HG02642 (cell line): ENCODE measurements around the gene CPNE4.

Experiments used
- ATAC-seq: cut with Tn5 transposase; IDR thresholded peaks from one replicate; pipeline ENCODE4 v1.9.1; 2021; ENCODE audit warnings: mild to moderate bottlenecking; ENCODE audit not compliant: unreplicated experiment, poor library complexity

Gene CPNE4

DNA sequence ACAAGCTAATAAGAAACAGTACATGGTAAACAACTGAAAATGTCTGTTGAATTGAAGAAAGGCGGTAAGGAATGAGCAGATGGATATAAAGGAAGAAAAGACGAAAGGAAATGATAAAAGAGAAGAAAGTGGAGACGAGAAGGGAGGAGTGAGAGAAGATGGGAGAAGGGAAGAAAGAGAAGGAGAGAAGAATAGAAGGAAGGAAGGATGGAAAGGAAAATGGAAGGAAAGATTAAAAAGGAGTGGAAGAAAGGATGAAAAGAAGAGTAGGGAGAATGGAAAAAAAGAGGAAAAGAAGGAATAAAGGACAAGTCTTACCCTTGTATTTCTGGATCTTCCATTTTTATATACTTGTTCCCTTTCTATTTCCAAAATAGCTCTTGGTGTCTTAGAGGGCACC is 17.7 kb downstream of the CPNE4 start:
- no peak for ATAC-seq

- no peak for ATAC-seq
Measured at GRCh38 chr3:132016061-132017041, 18.5 kb downstream of the CPNE4 start.

GRCh38 chr3:132014105-132014504 is 20.7 kb downstream of the CPNE4 start:
- no peak for ATAC-seq

- ATAC-seq = no peak
Measured at GRCh38 chr3:132009241-132009640, 25.6 kb downstream of the CPNE4 start.

GRCh38 chr3:132008837-132009236 is 26.0 kb downstream of the CPNE4 start:
- ATAC-seq = no peak

DNA sequence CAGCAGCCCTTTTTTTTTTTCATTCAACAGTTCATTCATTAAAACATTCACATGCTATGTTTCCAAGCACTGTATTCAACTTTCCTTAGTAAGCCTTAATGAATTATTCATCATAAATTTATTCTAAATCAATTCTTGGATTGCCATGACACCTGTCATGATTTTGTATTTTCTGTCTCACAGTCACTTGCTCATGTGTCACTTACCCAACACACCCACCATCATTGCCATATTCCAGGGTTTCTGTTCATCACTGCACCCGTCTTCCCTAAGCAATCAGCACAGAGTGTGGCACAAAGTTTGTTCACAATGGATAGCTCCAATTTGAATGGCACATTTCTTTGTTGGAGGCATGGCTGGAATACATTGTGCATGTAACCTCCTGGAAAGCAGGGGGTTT is 27.2 kb downstream of the CPNE4 start:
- no peak for ATAC-seq

DNA sequence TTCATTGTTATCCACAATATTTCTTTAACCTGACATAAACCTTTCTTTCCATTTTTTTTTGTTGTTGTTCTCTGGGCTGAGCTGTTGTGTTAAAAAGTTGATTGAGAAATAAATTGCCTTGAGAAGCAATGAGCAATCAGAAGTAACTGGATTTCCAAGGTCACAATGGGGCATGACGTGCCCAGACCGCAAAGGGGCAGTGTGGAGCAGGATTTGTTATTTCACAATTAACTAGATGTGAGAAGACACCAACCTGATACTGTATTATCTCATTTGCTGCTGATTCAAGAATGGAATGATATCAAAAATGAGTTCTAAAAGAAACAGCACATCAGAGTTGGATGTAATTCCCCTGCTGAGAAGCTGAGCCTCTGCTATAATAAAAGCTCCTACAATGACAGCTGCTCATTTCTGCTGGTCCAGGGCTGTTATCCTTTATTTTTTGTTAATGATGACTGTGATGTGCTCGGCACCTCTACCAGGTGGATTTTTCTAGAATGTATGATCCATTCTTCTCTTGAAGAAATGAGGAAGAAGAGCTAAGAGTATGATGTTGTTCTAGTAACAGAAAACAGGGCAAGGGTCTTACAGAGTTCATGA is 28.1 kb downstream of the CPNE4 start:
- no peak for ATAC-seq

GRCh38 chr3:132004571-132004970 is 30.2 kb downstream of the CPNE4 start:
- no peak for ATAC-seq

DNA sequence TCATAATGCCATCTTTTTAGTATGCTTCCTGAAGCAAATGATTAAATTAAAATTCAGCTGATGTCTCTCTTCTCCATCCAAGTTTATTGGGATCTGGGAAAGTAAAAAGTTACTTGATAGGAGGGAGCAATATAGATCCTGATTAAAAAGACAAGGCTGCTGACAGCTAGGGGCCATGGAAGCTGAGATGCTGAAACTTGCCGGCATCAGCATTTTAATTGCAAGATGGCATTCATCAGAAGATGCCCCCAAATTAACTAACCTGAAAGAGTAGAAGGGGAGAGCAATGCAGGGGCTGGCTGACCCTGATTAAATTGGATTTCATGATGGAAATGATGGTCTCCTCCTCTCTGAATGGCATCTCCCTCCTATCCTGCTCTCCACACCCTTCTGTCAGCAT is 31.1 kb downstream of the CPNE4 start:
- ATAC-seq = no peak

- no peak for ATAC-seq
Measured at GRCh38 chr3:132001999-132002398, 32.8 kb downstream of the CPNE4 start.

DNA sequence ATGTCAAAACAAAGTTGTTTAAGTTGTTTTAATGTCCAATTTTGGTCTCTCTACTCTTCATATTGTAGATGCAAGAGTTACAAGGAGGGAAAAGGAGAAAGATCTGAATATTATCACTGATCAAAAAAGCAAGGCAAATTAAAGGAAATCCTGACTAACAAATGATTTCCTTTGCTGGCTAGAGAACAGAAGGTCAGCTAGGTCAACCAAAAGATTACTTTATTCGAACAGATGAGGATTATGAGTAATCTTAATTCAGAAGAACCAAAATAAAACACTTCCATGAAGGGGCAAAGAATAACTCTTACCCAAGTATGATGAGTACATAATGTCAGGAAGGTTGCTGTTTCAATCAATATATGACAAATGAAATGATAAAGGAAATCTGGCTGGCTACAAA is 33.8 kb downstream of the CPNE4 start:
- no peak for ATAC-seq

DNA sequence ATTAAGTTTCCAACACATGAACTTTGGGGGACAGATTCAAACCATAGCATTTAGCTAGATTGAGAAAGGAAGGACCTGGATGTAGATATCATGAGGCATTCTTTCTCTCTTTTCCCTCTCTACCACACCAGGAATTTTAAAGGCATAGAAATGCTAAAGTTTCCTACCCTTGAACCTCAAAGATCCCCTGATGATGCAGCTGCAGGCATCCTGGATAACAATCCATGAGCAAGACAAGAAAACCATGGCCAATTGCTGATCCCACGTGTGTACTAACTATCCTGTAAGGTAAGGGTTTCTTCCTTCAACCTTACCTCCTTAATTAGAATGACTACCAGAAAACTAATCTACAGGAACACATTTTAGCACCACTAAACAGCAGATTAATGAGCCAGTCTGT is 36.8 kb downstream of the CPNE4 start:
- ATAC-seq = no peak

DNA sequence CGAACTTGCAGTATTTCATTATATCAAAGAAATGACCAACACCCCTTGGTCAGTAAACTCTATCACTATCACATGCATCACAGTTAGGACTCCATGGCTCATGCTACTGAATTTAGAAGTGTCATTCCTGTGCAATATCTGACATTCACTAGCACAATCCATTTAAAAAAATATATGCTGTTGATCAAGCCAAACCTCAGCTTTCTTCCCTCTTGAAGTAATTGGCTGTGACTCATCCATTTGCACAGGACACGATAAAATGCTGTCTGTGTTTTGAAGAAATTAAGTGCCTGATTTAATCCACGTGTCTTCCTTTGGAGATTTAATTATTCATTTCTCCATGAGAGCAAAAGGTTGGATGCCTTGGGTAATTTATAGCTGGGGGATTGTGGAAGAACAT is 38.9 kb downstream of the CPNE4 start:
- ATAC-seq = no peak

GRCh38 chr3:131989318-131989717 is 45.5 kb downstream of the CPNE4 start:
- ATAC-seq = no peak

DNA sequence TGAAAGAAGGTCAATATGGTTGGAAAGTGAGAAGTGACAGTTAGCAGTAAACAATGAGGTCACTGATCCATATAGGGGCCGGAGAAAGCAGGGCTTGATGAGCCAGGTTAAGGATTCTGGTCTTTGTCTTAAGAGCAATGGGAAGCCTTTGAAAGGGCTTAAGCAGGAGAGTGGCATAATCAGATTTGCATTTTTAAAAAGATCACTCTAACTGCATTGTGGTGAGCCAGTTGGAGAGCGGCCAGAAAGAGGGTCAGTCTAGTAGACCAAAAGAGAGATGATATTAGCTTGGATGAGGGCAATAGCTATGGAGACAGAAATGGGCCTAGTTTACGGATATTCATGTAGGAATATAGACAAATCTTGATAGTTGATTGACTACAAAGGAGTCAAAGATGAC is 46.6 kb downstream of the CPNE4 start:
- ATAC-seq = no peak

GRCh38 chr3:131983689-131984088 is 51.1 kb downstream of the CPNE4 start:
- no peak for ATAC-seq

- ATAC-seq = no peak
Measured at GRCh38 chr3:131981323-131981722, 53.5 kb downstream of the CPNE4 start.

GRCh38 chr3:131976448-131976847 is 58.4 kb downstream of the CPNE4 start:
- ATAC-seq = no peak

DNA sequence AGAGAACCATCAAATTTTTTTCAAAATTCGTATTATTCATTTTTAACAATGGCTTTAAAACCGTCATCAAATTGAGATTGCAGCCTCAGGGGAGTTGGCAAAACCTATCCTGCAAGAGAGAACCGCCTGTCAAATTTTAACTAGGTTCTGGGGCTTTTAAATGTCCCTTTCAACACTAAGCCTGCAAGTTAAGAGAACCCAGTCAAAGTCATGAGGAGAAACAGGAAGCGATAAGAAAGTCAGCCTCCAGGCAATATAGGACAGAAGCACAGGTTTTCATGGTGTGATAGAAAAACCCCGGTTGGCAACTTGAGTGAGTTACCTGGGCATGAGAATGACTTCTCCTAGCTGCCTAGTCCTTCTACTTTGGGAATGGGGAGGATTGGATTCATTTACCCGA is 59.8 kb downstream of the CPNE4 start:
- no peak for ATAC-seq

GRCh38 chr3:131973731-131974130 is 61.1 kb downstream of the CPNE4 start:
- ATAC-seq = no peak

DNA sequence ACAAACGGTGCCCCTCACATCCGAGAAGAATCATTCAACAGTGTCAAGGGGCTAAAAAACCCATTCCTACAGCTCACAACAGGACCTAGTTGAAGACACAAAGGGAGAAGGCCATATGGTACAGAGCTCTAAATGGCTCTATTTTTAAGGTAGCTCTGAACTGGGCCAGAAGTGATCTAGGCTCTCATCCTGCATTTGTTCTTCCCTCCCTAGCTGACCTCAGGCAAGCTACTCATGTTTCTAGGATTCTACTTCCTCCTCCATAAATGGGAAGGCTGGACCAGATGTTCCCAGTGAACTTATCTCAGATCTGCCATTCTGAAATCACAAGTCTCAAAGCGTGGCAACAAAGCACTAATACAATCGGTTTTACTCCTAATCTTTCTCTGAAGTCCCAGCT is 62.3 kb downstream of the CPNE4 start:
- no peak for ATAC-seq

- ATAC-seq = no peak
Measured at GRCh38 chr3:131972091-131972490, 62.7 kb downstream of the CPNE4 start.
